Gastroesophageal sphincter (tissue), 3 donors: ENCODE measurements around the gene LTA.

Experiments used
- EP300 ChIP-seq: sonication (generic); formaldehyde crosslinking; IDR thresholded peaks from one replicate; pipeline ENCODE4 v1.6.1; 2017; ENCODE audit warnings: antibody characterized with exemption, mild to moderate bottlenecking
- TF ChIP-seq, protein P1 (sequence below), 4 experiments: fragments of 200-600 bp in 2 of 4; fragments of 450-650 bp in 2 of 4; sonication (generic) in 1 of 4; IDR thresholded peaks; one replicate each; pipeline ENCODE4 v1.5.1; 2017 to 2019; ENCODE audit warnings: antibody characterized with exemption in 4 of 4, mild to moderate bottlenecking in 2 of 4, moderate library complexity in 2 of 4

DNA sequence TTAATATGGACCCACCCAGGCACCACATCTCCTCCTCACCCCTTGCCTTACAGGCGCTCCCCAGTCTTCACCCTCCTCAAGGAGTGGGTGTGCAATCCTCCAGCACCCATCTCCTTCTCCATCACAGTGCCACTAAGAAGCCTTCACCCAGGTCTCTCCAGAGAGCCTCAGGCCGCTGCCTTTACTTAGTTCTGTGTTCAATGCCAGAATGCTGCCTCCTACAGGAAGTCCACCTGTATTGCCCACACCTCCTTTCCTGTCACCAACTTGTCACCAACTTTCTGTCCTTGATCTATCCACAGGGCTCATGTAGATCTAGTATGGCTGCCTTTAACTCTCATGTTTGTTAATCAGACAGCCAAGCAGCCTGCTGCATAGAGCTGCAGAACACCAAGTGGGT, 13.4 kb downstream of the LTA start:
- no peak for TF ChIP-seq EP300
- TF ChIP-seq, protein P1, sequence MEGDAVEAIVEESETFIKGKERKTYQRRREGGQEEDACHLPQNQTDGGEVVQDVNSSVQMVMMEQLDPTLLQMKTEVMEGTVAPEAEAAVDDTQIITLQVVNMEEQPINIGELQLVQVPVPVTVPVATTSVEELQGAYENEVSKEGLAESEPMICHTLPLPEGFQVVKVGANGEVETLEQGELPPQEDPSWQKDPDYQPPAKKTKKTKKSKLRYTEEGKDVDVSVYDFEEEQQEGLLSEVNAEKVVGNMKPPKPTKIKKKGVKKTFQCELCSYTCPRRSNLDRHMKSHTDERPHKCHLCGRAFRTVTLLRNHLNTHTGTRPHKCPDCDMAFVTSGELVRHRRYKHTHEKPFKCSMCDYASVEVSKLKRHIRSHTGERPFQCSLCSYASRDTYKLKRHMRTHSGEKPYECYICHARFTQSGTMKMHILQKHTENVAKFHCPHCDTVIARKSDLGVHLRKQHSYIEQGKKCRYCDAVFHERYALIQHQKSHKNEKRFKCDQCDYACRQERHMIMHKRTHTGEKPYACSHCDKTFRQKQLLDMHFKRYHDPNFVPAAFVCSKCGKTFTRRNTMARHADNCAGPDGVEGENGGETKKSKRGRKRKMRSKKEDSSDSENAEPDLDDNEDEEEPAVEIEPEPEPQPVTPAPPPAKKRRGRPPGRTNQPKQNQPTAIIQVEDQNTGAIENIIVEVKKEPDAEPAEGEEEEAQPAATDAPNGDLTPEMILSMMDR (IDR thresholded peaks at IDR 0.05), result no peak
